Subcutaneous abdominal adipose tissue (tissue), 5 donors: ENCODE measurements around the gene HPCAL1.

Experiments used
- H3K27ac ChIP-seq: one replicate; pipeline ENCODE4 v1.7.0; 2013; ENCODE audit warnings: low read depth, mild to moderate bottlenecking, inconsistent platforms, low read length, moderate library complexity
- H3K27me3 ChIP-seq, 5 donors: one replicate each; pipeline ENCODE4 v1.7.0; 2013; ENCODE audit warnings: low read length in 5 of 5, inconsistent platforms in 1 of 5; ENCODE audit not compliant: control insufficient read depth in 5 of 5, insufficient read depth in 4 of 5
- H3K36me3 ChIP-seq, 5 donors: one replicate each; pipeline ENCODE4 v1.7.0; 2013; ENCODE audit warnings: low read length in 5 of 5; ENCODE audit not compliant: control insufficient read depth in 5 of 5, insufficient read depth in 5 of 5
- H3K4me1 ChIP-seq, 5 donors: one replicate each; pipeline ENCODE4 v1.7.0; 2013; ENCODE audit warnings: low read length in 5 of 5, mild to moderate bottlenecking in 3 of 5, moderate library complexity in 1 of 5; ENCODE audit not compliant: control insufficient read depth in 5 of 5, insufficient read depth in 5 of 5
- H3K4me3 ChIP-seq, 5 donors: one replicate each; pipeline ENCODE4 v1.7.0; 2013; ENCODE audit warnings: low read length in 5 of 5, low read depth in 1 of 5
- H3K9ac ChIP-seq, 5 donors: one replicate each; pipeline ENCODE4 v1.7.0; 2013; ENCODE audit warnings: low read length in 5 of 5, mild to moderate bottlenecking in 4 of 5, moderate library complexity in 3 of 5
- H3K9me3 ChIP-seq, 5 donors: one replicate each; pipeline ENCODE4 v1.7.0; 2013; ENCODE audit warnings: low read length in 5 of 5; ENCODE audit not compliant: control insufficient read depth in 5 of 5
- donor health status: healthy.
- donor health status: healthy.
- donor health status: healthy.
- donor health status: healthy.
- donor health status: healthy.

Gene HPCAL1

DNA sequence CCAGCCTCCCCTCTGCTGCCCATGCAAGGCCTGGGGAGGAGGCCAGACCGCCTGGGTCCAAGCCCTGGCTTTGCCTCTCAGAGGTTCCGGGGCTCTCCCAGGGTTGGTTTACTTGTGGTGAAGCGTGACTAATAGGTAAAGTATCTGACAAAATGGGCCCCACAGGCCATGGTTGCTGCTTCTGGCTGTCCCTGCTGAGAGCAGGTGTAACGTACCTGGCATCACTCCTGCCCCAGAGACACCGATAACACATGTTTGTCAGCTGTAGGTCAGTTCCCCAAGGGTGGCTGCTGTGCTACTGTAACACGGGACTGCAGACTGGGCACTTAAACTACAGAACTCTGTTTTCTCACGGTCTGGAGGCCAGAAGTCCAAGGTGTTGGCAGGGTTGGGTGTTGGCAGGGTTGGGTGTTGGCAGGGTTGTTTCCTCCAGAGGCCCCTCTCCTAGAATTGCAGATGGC, 111.3 kb downstream of the HPCAL1 start:
- Histone ChIP-seq H3K4me1 (peaks cover 0 to 23% (median 9%) of the 10 kb centered on the region in 5 donors), H3K9me3 (peaks cover 0 to 4% (median 0%) of the 10 kb centered on the region in 5 donors), H3K27me3 (peaks cover 0 to 8% (median 0%) of the 10 kb centered on the region in 5 donors), H3K36me3 (peaks cover 0 to 4% (median 0%) of the 10 kb centered on the region in 5 donors), H3K4me3 (no peak overlapping the region), H3K9ac (no peak overlapping the region), H3K27ac (no peak overlapping the region)

DNA sequence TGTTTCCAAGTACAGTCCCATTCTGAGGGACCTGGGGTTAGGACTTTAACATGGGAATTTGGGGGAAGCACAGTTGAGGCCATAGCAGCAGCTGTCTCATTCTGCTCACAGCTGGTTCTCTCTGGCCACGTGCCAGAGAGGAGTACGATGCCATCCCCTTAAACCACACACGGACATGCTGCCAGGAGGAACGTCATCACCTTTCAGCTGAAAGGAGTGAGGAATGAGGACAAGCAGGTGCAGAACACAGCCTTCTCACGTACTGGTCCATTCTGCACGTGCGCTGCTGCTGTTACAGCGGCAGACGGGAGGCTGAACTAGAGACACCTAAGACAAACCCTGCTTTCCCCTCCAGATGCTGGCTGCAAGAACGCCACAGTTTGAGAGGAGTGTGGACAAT, 111.9 kb downstream of the HPCAL1 start:
- no peak overlapping the region for H3K9ac ChIP-seq

DNA sequence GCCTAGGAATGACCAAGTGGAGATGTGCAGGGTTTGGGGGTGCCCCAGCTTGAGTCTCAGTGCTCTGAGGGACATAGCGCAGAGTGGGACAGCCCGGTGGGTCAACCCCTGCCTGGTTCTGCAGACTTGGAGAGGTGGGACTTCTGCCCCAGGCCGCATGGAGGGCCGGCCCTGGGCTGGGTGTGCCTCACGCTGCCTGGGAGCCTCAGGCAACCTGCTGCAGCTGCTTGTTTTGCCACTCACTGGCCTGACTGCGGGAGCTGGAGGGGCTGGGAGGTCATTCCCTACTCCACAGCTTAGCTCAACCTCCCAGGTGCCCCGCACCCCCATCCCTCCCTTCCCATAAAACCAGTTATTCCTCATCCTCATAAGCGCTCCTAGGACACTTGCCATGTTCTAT, 112.3 kb downstream of the HPCAL1 start:
- Histone ChIP-seq H3K4me3 (no peak overlapping the region), H3K27ac (no peak overlapping the region), H3K36me3 (peaks cover 0 to 12% (median 2%) of the 10 kb centered on the region in 5 donors), H3K9me3 (peaks cover 0 to 4% (median 0%) of the 10 kb centered on the region in 5 donors), H3K4me1 (peaks cover 0 to 18% (median 7%) of the 10 kb centered on the region in 5 donors), H3K9ac (no peak overlapping the region), H3K27me3 (peaks cover 0 to 6% (median 0%) of the 10 kb centered on the region in 5 donors)

More for the DNA sequence above, 111.9 kb downstream of the HPCAL1 start:
- Histone ChIP-seq H3K36me3 (peaks cover 0 to 7% (median 0%) of the 10 kb centered on the region in 5 donors), H3K27ac (no peak overlapping the region), H3K4me3 (no peak overlapping the region), H3K4me1 (peaks cover 0 to 18% (median 7%) of the 10 kb centered on the region in 5 donors), H3K9me3 (peaks cover 0 to 4% (median 0%) of the 10 kb centered on the region in 5 donors), H3K27me3 (peaks cover 0 to 6% (median 0%) of the 10 kb centered on the region in 5 donors)

DNA sequence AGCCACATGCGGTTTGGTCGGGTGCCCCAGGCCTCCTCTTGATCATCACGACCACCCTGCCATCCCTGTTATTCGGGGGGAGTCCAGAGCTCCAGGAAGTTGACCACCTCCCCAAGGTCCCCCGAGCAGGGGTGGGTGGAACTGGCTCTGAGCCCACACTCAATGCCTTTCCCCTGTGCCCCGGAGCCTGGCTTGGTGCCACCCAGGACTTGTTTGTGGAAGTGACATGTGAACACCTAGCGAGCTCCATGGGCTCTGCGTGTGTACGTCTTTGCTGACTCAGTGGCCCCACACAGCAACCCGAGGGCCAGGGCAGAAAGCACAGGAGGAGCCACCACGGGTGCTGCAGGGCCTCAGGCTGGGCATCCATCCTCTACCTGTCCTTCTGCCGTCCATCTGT, 112.9 kb downstream of the HPCAL1 start:
- H3K27ac ChIP-seq = no peak overlapping the region
- peaks cover 0 to 16% (median 7%) of the 10 kb centered on the region in 5 donors for H3K4me1 ChIP-seq
- peaks cover 0 to 16% (median 5%) of the 10 kb centered on the region in 5 donors for H3K36me3 ChIP-seq

DNA sequence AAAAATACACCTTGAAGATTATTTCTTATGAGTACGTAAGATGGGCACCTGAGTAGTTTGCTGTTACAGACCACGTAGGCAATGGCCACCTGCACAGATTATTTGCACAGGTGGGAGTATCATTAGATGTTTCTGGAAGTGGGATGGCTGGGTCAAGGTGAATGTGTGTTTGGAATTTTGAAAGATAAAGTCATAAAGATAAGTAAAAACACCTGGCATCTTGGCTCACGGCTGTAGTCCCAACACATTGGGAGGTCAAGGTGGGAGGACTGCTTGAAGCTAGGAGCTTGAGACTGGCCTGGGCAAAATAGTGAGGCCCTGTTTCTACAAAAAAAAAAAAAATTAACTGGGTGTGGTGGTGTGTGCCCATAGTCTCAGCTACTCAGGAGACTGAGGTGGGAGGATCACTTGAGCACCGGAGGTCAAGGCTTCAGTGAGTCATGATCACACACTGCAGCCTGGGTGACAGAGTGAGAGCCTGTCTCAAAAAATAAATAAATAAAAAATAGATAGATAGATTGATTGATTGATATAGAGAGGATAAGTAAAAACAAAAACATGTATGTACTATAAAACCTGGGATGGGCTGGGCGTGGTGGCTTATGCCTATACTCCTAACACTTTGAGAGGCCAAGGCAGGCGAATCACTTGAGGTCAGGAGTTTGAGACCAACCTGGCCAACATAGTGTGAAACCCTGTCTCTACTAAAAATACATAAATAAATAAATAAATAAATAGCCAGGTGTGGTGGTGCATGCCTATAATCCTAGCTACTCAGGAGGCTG, 115.0 kb downstream of the HPCAL1 start:
- H3K4me1 ChIP-seq = peaks cover 0 to 9% (median 7%) of the 10 kb centered on the region in 5 donors
- no peaks in the 10 kb centered on the region for H3K9me3 ChIP-seq
- peaks cover 0 to 6% (median 0%) of the 10 kb centered on the region in 5 donors for H3K27me3 ChIP-seq
- peaks cover 0 to 28% (median 20%) of the 10 kb centered on the region in 5 donors for H3K36me3 ChIP-seq
- no peak overlapping the region for H3K4me3 ChIP-seq
- no peak overlapping the region for H3K9ac ChIP-seq
- no peak overlapping the region for H3K27ac ChIP-seq

More for the DNA sequence above, 112.9 kb downstream of the HPCAL1 start:
- no peak overlapping the region for H3K4me3 ChIP-seq
- H3K9me3 ChIP-seq = peaks cover 0 to 4% (median 0%) of the 10 kb centered on the region in 5 donors
- H3K27me3 ChIP-seq = peaks cover 0 to 6% (median 0%) of the 10 kb centered on the region in 5 donors
- H3K9ac ChIP-seq = no peak overlapping the region

DNA sequence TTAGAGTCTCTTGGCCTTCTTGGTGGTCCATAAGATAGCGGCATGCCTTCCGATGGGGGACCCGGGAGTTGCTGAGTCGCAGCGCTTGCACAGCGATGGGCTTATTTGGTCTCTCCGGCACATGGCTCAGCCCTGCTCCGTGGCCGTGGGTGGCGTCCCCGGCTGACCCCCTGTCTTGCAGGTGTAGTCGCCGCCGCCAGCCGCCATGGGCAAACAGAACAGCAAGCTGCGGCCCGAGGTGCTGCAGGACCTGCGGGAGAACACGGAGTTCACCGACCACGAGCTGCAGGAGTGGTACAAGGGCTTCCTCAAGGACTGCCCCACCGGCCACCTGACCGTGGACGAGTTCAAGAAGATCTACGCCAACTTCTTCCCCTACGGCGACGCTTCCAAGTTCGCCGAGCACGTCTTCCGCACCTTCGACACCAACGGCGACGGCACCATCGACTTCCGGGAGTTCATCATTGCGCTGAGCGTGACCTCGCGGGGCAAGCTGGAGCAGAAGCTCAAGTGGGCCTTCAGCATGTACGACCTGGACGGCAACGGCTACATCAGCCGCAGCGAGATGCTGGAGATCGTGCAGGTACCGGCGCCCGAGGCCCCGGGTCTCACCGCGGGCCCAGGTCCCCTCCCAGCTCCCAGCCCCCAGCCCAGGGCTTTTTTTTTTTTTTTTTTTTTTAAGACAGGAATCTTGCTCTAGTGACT, 117.0 kb downstream of the HPCAL1 start:
- peaks cover 0 to 3% (median 0%) of the 10 kb centered on the region in 5 donors for H3K27me3 ChIP-seq
- no peak overlapping the region for H3K27ac ChIP-seq
- H3K9ac ChIP-seq = no peak overlapping the region
- H3K9me3 ChIP-seq = no peaks in the 10 kb centered on the region
- peaks cover 0 to 45% (median 34%) of the 10 kb centered on the region in 5 donors for H3K36me3 ChIP-seq
- no peak overlapping the region for H3K4me3 ChIP-seq
- no peaks in the 10 kb centered on the region for H3K4me1 ChIP-seq

DNA sequence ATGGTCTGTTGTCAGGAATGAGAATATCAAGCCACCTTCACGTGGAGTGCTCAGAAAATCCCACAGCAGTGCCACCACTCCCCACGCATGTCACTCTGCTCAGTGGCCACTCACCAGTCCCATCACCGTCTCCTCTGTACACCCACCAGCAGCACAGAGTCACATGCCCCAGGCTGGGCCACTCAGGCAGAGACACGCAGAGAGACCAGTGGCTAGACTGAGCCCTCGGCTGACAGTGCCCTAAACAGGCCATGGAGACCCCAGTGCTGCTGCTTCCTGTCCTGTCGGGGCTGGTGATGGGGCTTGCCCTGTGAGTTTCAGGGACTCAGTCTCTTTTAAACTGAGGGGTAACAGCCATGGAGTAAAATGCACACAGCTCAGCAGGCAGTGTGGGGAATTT, 119.5 kb downstream of the HPCAL1 start:
- Histone ChIP-seq H3K27ac (no peak overlapping the region), H3K9me3 (no peaks in the 10 kb centered on the region), H3K27me3 (peaks cover 0 to 5% (median 0%) of the 10 kb centered on the region in 5 donors), H3K4me1 (no peaks in the 10 kb centered on the region), H3K36me3 (peaks cover 0 to 70% (median 49%) of the 10 kb centered on the region in 5 donors), H3K4me3 (no peak overlapping the region), H3K9ac (no peak overlapping the region)

DNA sequence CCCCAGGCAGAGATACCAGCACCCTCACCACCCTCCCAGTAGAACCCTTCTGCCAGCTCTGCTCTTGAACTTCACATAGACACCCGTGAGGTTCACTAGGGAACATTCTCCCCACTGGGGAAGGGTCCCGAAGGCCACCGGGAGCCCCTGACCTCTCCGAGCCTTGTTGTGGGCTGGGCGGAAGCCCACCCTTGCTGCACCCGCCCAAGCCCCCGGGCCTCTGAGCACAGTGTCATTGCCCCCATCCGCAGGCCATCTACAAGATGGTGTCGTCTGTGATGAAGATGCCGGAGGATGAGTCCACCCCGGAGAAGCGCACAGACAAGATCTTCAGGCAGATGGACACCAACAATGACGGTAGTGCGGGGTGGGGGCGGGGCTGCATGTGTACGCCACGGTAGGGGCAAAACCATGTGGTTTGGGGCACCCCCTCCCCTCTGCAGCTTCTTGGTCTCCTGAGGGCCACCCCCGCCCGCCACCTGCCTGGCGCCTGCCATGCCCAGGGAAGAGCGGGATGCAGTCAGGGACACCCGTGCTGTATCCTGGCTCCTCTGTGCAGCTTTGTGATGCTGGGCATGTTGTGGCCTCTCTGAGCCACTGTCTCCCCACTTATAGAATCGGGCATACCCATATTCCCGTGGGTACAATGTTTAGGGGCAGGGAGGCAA, 120.2 kb downstream of the HPCAL1 start:
- Histone ChIP-seq H3K9ac (no peak overlapping the region), H3K27me3 (peaks cover 0 to 5% (median 0%) of the 10 kb centered on the region in 5 donors), H3K27ac (no peak overlapping the region), H3K36me3 (peaks cover 0 to 76% (median 54%) of the 10 kb centered on the region in 5 donors), H3K4me3 (no peak overlapping the region), H3K4me1 (no peaks in the 10 kb centered on the region), H3K9me3 (no peaks in the 10 kb centered on the region)

DNA sequence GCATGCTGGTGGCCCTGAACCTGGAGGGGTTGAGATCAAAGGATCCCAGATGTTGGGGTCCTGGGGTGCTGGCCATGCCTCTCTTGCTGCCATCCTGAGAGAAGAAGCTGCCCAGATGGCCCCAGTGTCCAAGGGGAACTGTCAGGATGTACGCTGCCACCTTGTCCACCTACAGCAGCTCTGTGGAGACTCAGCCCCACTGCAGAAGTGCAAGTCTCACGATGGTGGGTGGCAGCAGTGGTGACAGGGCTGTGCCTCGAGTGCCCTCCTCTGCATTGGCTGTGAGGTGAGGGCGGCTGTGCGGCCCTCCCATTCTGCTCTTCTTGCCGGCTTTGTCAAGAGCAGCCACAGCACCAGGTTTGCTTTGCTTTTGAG, 120.7 kb downstream of the HPCAL1 start:
- Histone ChIP-seq H3K27ac (no peak overlapping the region), H3K27me3 (peaks cover 0 to 5% (median 0%) of the 10 kb centered on the region in 5 donors), H3K4me3 (no peak overlapping the region), H3K4me1 (no peaks in the 10 kb centered on the region), H3K9me3 (no peaks in the 10 kb centered on the region), H3K36me3 (peaks cover 0 to 81% (median 57%) of the 10 kb centered on the region in 5 donors), H3K9ac (no peak overlapping the region)
